OCI-LY1 (cell line): Measurements from ENCODE around the gene CYB561A3.

ENCODE experiments used
- EZH2 ChIP-seq: fragments of 200-600 bp; sonication (generic), shearing (Covaris generic); IDR thresholded peaks from 2 replicates; pipeline ENCODE4 v1.8.0; 2017; ENCODE audit warnings: borderline replicate concordance, mixed run types, mild to moderate bottlenecking, antibody characterized with exemption, low read length, moderate library complexity, mixed read lengths
- TF ChIP-seq, protein P1 (sequence below): fragments of 200-600 bp; sonication (generic), shearing (Covaris generic); IDR thresholded peaks from 2 replicates; pipeline ENCODE4 v1.5.1; 2017; ENCODE audit warnings: mild to moderate bottlenecking, antibody characterized with exemption, low read length, moderate library complexity, mixed read lengths

DNA sequence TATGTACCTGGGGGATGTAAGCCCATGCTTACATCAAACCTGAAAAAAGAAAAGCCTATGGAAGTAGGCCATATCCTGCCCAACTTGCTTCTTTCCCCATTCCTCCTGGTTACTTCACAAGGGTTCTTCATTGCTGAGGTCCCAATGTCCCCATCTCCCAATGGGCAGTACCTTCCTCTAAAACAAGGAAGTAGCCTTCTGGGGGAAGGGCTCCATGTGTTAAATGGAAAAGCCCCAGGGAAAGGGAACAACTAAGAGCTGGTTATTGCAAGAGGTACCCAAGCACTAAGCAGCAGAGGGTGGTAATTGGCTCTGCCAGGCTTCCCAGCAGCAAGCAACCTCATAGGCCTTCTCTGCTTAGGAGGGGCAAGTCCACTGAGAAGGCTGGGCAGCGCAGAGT lies 42.0 kb upstream of the CYB561A3 start:
- TF ChIP-seq, protein P1, sequence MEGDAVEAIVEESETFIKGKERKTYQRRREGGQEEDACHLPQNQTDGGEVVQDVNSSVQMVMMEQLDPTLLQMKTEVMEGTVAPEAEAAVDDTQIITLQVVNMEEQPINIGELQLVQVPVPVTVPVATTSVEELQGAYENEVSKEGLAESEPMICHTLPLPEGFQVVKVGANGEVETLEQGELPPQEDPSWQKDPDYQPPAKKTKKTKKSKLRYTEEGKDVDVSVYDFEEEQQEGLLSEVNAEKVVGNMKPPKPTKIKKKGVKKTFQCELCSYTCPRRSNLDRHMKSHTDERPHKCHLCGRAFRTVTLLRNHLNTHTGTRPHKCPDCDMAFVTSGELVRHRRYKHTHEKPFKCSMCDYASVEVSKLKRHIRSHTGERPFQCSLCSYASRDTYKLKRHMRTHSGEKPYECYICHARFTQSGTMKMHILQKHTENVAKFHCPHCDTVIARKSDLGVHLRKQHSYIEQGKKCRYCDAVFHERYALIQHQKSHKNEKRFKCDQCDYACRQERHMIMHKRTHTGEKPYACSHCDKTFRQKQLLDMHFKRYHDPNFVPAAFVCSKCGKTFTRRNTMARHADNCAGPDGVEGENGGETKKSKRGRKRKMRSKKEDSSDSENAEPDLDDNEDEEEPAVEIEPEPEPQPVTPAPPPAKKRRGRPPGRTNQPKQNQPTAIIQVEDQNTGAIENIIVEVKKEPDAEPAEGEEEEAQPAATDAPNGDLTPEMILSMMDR, result no peak
- no peak for TF ChIP-seq EZH2
